AG09309 (cell line): ENCODE data around the gene CCDC122.

Experiments
- DNase-seq: peaks from one replicate; pipeline ENCODE4 v3.0.0-alpha.2; 2010; ENCODE audit warnings: low read depth
- H3K4me3 ChIP-seq: 2 replicates; pipeline ENCODE4 v1.5.1; 2011; ENCODE audit warnings: mild to moderate bottlenecking, low read depth, low read length, moderate library complexity; ENCODE audit not compliant: control insufficient read depth
- CTCF ChIP-seq: IDR thresholded peaks from 2 replicates; pipeline ENCODE4 v1.5.1; 2011; ENCODE audit warnings: mild to moderate bottlenecking, low read depth, low read length, inconsistent platforms; ENCODE audit not compliant: insufficient read depth, control insufficient read depth; ENCODE audit errors: missing control alignments

The CCDC122 gene

DNA sequence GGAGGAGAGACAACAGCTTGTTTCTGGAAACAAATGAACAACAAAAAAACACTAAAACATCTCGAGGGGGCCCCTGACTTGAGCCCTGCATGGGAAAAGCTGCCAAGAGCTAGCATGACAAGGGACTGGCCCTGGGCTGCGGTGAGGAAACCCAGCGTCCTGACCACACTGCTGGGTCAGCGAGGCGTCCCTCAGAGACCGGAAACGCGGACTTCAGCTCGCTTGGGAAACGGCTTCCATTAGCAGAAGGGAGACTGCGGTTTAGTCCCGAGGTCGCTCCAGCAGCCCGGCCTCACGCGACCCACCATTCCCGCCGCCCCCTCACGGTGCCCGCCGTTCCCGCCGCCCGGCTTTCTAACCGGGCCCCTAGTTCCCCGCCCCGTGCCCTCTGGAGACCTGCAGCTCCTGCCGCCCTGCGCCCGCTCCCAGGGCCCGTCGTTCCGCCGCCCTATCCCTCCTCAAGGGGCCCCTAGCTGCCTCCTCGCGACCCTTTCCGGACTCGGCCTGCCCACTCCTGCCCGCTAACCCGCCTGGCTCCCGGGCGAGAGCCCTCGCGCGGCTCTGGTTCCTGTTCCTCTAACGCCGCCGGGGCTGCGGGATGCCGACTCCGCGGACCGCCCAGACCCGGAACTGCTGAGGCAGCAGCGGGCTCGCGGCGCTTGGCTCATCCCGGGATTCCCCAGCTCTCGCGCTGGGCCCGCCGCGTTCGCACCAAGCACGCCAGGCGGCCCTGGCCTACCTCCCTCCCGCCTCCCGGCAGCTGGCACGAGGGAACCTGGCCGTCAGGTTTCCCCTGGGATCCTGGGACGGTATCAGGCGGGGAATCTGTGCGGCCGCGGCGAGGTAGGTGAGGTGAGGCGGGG, at the start of gene CCDC122:
TSS of gene CCDC122 (minus strand) at position 849 of the 863 bp plus-strand sequence. CDS start 10,364 bp downstream, outside the sequence.
- no peak for TF ChIP-seq CTCF
- DNase-seq = peak; percentile 45

DNA sequence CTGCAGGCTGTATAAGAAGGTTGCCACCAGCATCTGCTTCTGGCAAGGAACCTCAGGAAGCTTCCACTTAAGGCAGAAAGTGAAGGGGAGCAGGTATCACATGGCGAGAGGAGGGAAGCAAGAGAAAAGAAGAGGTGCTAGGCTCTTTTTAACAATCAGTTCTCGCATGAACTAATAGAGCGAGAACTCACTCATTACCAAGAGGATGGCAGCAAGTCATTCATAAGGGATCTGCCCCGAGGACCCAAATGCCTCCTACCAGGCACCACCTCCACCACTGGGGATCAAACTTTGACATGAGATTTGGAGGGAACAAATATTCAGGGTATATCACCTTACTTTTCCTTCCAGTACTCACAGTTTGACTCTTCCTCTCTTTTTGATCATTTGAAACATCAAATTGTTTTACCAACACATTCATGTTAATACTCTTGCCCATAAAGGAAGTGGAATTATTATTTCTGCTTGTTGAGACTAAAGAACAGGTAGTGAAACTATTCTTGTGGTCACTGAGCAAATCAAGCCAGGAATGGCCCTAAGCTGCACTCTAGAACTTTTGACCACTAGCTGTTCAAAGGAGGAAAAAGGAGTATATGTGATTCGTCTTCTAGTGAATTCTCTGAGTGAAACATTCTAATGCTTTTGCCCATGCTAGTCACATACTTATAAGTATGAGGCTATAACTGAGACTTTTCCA, 45.2 kb upstream of the CCDC122 start:
- no peak for DNase-seq
- TF ChIP-seq CTCF = no peak
- H3K4me3 ChIP-seq = no peak overlapping the region

More for the DNA sequence above, at the start of gene CCDC122:
- peak within 1 kb of the TSS; percentile 86 for H3K4me3 ChIP-seq

DNA sequence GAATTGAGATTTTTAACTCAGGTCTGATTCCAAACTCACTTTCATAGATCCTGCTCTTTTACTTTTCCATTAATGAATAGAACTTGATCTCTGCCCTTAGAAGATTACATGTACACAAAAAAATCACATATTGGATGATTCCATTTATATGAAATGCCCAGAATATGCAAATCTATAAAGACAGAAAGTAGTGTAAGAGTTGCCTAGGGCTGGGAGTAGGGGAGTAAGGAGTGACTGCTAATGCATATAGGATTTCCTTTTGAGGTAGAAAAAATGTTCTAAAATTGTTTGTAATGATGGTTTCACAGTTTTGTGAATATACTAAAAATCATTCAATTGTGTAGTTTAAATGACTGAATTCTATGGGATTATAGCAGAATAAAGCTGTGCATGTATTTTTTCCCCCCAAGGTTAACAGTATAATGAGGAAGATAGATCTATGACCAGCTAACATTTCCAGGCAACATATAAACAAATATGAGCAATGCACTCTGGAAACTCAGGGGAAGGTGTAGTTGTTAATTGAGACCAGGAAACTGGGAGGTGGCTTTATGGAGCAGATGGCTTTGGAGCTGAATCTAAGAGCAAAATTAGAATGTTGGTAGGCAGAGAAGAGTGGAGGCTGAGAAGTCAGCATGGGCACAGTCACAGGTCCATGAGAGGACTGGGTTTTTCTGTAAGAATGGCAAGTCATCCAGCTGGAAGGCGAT, 41.6 kb upstream of the CCDC122 start:
- no peak for TF ChIP-seq CTCF
- DNase-seq = no peak
- no peak overlapping the region for H3K4me3 ChIP-seq

DNA sequence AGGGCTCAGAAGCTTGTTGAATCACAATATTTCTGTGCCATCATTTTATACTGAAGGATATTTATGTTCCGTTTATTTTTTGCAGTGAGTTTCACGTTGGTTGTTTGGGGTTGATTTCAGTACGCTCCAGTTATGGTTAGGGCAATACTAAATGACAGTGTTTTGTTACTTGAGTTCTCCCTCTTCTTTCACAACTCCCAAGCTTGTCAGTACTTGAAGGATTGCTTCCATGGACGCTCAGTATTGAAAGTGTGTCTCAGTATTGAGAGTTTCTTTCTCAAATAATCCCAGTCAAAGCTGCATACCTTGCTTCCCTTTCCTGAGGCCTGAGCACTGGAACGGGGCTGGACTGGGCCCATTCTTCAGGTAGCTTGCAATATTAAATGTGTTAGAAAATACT, 39.1 kb upstream of the CCDC122 start:
- no peak overlapping the region for H3K4me3 ChIP-seq
- no peak for DNase-seq
- TF ChIP-seq CTCF = no peak

DNA sequence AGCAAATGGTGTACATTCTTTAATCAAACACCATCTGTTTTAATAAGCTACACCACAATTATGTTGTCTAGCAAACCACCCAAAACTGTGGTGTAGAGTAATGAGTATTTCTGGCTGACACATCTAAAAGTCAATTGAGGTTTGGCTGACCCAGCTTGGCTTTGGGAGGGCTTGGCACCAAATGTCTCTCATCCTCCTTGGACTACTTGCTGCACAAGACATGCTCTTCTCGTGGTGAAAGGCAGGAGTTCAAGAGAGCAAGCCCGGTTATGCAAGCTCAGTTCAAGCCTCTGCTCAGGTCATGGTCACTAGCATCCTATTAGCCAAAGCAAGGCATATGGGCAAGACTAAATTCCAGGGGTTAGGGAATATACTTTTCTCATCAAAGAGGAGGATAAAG, 37.3 kb upstream of the CCDC122 start:
- no peak for DNase-seq

More for the DNA sequence above, 37.3 kb upstream of the CCDC122 start:
- no peak overlapping the region for H3K4me3 ChIP-seq
- no peak for TF ChIP-seq CTCF
